Naive thymus-derived CD4-positive, alpha-beta T cell (primary cell): Measurements from ENCODE around the gene SF3A2. TPM values are rescaled to one million over a fixed set of nuclear protein-coding genes. Genes with fewer than 3 reads are reported as not detected.

Experiments used
- ATAC-seq: fragments of 150-1000 bp; cut with Tn5 transposase; 2 replicates; pipeline ENCODE4 v1.10.0; 2021; ENCODE audit warnings: mild to moderate bottlenecking, moderate library complexity
- CTCF ChIA-PET: fragments of 350-600 bp; sonication (Branson Sonifier 250); formaldehyde crosslinking; loops from one replicate; lab custom pipeline; 2021; ENCODE audit warnings: antibody characterized with exemption; lab: Charles Lee
- POLR2A ChIA-PET: fragments of 350-600 bp; sonication (Branson Sonifier 250); formaldehyde crosslinking; loops from one replicate; lab custom pipeline; 2021; ENCODE audit warnings: antibody characterized with exemption, inconsistent platforms; lab: Charles Lee
- DNase-seq, 9 donors: peaks; one replicate each; pipeline versions ENCODE4 v3.0.0 to v3.0.0-alpha.2; 2020 to 2022; ENCODE audit warnings: mixed read lengths in 1 of 9
- H3K27ac ChIP-seq: one replicate; pipeline ENCODE4 v1.7.0; 2013; ENCODE audit warnings: mild to moderate bottlenecking, low read depth, low read length, moderate library complexity
- H3K27me3 ChIP-seq, 2 donors: one replicate each; pipeline ENCODE4 v1.7.0; 2013; ENCODE audit warnings: low read length in 2 of 2, mild to moderate bottlenecking in 2 of 2, moderate library complexity in 2 of 2; ENCODE audit not compliant: control insufficient read depth in 2 of 2, insufficient read depth in 2 of 2
- H3K36me3 ChIP-seq, 3 experiments: 1 replicate in 2 of 3; 2 replicates in 1 of 3; pipeline ENCODE4 v1.7.0; 2013; ENCODE audit warnings: low read length in 3 of 3, mild to moderate bottlenecking in 3 of 3, moderate library complexity in 1 of 3; ENCODE audit not compliant: insufficient read depth in 3 of 3, control insufficient read depth in 2 of 3
- H3K4me1 ChIP-seq, 2 donors: one replicate each; pipeline ENCODE4 v1.7.0; 2013; ENCODE audit warnings: low read length in 2 of 2, mild to moderate bottlenecking in 2 of 2, moderate library complexity in 1 of 2; ENCODE audit not compliant: control insufficient read depth in 2 of 2, insufficient read depth in 2 of 2
- H3K4me3 ChIP-seq: 2 replicates; pipeline ENCODE4 v1.7.0; 2013; ENCODE audit warnings: mild to moderate bottlenecking, low read length
- H3K9me3 ChIP-seq, 3 experiments: 1 replicate in 2 of 3; 2 replicates in 1 of 3; pipeline ENCODE4 v1.7.0; 2013; ENCODE audit warnings: low read length in 3 of 3; ENCODE audit not compliant: control insufficient read depth in 2 of 3
- H3K27ac Mint-ChIP-seq, 9 donors: one replicate each; pipeline ENCODE4 v1.8.0; 2020 to 2022; ENCODE audit warnings: mixed read lengths in 9 of 9, mild to moderate bottlenecking in 8 of 9, moderate library complexity in 5 of 9, inconsistent platforms in 2 of 9
- H3K27me3 Mint-ChIP-seq, 5 donors: one replicate each; pipeline ENCODE4 v1.8.0; 2021 to 2022; ENCODE audit warnings: mixed read lengths in 5 of 5, mild to moderate bottlenecking in 1 of 5
- H3K36me3 Mint-ChIP-seq, 5 donors: one replicate each; pipeline ENCODE4 v1.8.0; 2020 to 2022; ENCODE audit warnings: mixed read lengths in 5 of 5, mild to moderate bottlenecking in 3 of 5, inconsistent platforms in 1 of 5
- H3K4me1 Mint-ChIP-seq, 7 donors: one replicate each; pipeline ENCODE4 v1.8.0; 2020 to 2022; ENCODE audit warnings: mixed read lengths in 7 of 7, mild to moderate bottlenecking in 3 of 7, inconsistent platforms in 1 of 7
- H3K4me3 Mint-ChIP-seq, 10 donors: one replicate each; pipeline ENCODE4 v1.8.0; 2020 to 2022; ENCODE audit warnings: mild to moderate bottlenecking in 10 of 10, mixed read lengths in 10 of 10, moderate library complexity in 6 of 10, inconsistent platforms in 2 of 10
- H3K9me3 Mint-ChIP-seq, 11 donors: one replicate each; pipeline ENCODE4 v1.8.0; 2020 to 2022; ENCODE audit warnings: mixed read lengths in 11 of 11, mild to moderate bottlenecking in 4 of 11, inconsistent platforms in 1 of 11, moderate library complexity in 1 of 11
- intact Hi-C, 2 donors: fragments of 100-400 bp; cut with micrococcal nuclease; formaldehyde crosslinking; loops; one replicate each; pipeline ENCODE4 v1.15.1; 2023
- polyA plus RNA-seq, 2 donors: library from polyadenylated mRNA; unstranded; fragments of 300-500 nt; fragmentation: Illumina TruSeq; gene quantifications; one replicate each; pipeline ENCODE4 v1.2.3, GENCODE V29; 2021
- total RNA-seq, 6 experiments: library from RNA in 5 of 6; stranded (reverse) in 5 of 6; gene quantifications; 1 replicate in 5 of 6; 2 replicates in 1 of 6; pipeline ENCODE4 v1.2.3 and lab custom pipeline; 2021 to 2026

Gene SF3A2, protein sequence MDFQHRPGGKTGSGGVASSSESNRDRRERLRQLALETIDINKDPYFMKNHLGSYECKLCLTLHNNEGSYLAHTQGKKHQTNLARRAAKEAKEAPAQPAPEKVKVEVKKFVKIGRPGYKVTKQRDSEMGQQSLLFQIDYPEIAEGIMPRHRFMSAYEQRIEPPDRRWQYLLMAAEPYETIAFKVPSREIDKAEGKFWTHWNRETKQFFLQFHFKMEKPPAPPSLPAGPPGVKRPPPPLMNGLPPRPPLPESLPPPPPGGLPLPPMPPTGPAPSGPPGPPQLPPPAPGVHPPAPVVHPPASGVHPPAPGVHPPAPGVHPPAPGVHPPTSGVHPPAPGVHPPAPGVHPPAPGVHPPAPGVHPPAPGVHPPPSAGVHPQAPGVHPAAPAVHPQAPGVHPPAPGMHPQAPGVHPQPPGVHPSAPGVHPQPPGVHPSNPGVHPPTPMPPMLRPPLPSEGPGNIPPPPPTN
- total RNA-seq (100 to 1,000 TPM; 131 to 150 (median 133) TPM), polyA plus RNA-seq (10 to 100 TPM; 22.3 to 34.5 TPM), total RNA-seq (lab: John Stamatoyannopoulos, UW) (61.9 reads per million, percentile 75 among the genes with 10 or more reads in this experiment)

DNA sequence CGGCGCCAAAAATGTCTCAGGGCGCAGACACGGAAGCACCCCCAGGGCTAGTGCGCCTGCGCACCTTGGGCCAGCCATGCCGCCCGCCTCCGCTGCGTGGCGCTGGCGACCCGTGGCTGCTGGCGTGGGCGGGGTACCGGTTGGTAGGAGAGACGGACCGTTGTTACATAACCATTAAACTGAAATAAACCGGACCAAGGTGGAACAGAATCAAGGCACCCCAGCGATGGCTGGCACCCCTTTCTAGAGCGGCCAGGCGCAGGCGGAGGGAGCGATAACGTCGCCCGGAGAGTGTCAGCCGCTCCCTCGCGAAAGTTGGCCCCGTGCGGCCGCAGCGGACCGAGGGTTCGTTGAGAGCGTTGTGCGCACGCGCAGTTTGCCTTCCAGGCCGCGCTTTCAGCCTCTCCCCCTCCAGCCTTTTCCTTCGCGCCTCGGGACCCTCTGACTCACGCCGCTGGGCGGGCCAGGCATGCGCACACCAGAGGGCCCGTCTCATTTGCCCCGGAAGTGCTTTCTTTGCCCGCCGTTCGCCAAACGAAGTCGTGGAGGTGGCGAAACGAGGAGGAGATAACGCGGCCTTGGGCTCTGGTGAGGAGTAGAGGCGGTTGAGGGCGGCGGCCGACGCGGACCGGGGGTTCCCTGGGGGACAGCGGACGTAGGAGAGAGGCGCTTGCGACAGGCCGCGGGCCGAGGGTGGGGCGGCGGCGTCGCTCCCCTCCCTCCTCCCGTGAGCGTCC lies at the start of gene SF3A2, which contains the start of gene PLEKHJ1:
SF3A2 (plus strand) TSS at position 511 of the 737 bp plus-strand sequence. CDS start 6,595 bp downstream, outside the sequence.
PLEKHJ1 (minus strand) TSS at position 16 of the 737 bp plus-strand sequence. CDS start 81 bp downstream, outside the sequence.
- ATAC-seq (peak; percentile 90), DNase-seq (peak; percentile 96 to 100 (median 100))
- Histone ChIP-seq H3K4me1 (peaks cover 42 to 50% of the 10 kb centered on the region in 2 donors), H3K27me3 (no peaks in the 10 kb centered on the region), H3K9me3 (no peaks in the 10 kb centered on the region), H3K4me3 (peak within 1 kb of the TSS; percentile 75), H3K27ac (peak within 1 kb of the TSS; percentile 93), H3K36me3 (peaks cover 0 to 23% (median 0%) of the 10 kb centered on the region in 3 experiments)
- peak within 1 kb of the TSS; percentile 96 to 99 (median 98) for H3K27ac Mint-ChIP-seq
- CTCF ChIA-PET: interaction anchor here (0.7 to 1.5 kb wide), 7 partner anchors 16 to 85 kb away, joined by 3 to 7 read pairs (median 4); partner anchors contain the start of gene AP3D1
- H3K27me3 Mint-ChIP-seq: peaks cover 0 to 5% (median 0%) of the 10 kb centered on the region in 5 donors
- POLR2A ChIA-PET: interaction anchor here (0.6 to 9.7 kb wide), 14 partner anchors 17 to 411 kb away, joined by 3 to 163 read pairs (median 4); partner anchors contain the start of genes AMH, GADD45B, JSRP1 and TIMM13
- H3K9me3 Mint-ChIP-seq: peaks cover 0 to 12% (median 0%) of the 10 kb centered on the region in 11 donors
- H3K4me1 Mint-ChIP-seq: peaks cover 41 to 69% (median 57%) of the 10 kb centered on the region in 7 donors
- intact Hi-C loops: loop anchor here (1.0 to 5.0 kb wide), 19 partner anchors 16 to 546 kb away; partner anchors contain the start of genes AP3D1 (in 2 of the 2), LSM7 (in 2 of the 2), SPPL2B (in 2 of the 2) and TIMM13 (in 2 of the 2)
- peaks cover 3 to 23% (median 14%) of the 10 kb centered on the region in 5 donors for H3K36me3 Mint-ChIP-seq
- H3K4me3 Mint-ChIP-seq: peak within 1 kb of the TSS; percentile 96 to 100 (median 98)

DNA sequence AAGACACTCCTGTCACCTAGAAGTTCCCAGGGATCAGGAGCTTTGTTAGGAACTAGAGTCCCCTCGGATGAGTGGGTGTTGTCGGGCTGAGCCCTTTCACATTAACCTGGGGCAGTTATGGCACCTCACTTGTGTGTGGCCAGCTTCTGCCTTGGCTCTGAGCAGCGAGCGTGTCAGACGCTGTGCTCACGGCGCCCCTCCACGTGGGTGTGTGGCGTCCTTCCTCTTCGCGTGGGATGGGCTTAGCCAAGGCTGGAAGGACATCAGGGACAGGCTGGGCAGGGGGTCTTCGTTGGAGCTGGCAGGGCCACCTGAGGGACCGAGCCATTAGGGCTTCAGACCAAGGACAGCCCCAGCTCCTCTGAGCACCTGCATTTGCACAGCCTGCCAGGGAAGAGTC lies 49.5 kb upstream of the SF3A2 start:
- Histone ChIP-seq H3K9me3 (no peaks in the 10 kb centered on the region), H3K4me1 (no peaks in the 10 kb centered on the region), H3K27ac (no peak overlapping the region), H3K36me3 (peaks cover 0 to 86% (median 0%) of the 10 kb centered on the region in 3 experiments), H3K27me3 (no peaks in the 10 kb centered on the region), H3K4me3 (no peak overlapping the region)
- no peaks in the 10 kb centered on the region for H3K27me3 Mint-ChIP-seq
- intact Hi-C loops: no loop called here
- CTCF ChIA-PET: interaction anchor here (0.5 kb wide), 1 partner anchor 178 kb away, joined by 3 read pairs; no protein-coding TSS in a partner anchor
- no peak for DNase-seq
- H3K36me3 Mint-ChIP-seq: peaks cover 0 to 18% (median 3%) of the 10 kb centered on the region in 5 donors
- ATAC-seq: no peak
- H3K27ac Mint-ChIP-seq: peak overlapping the region in 1 of 9 donors; percentile 34
- POLR2A ChIA-PET: no interaction called here
- H3K4me1 Mint-ChIP-seq: peaks cover 0 to 7% (median 4%) of the 10 kb centered on the region in 7 donors
- no peak overlapping the region for H3K4me3 Mint-ChIP-seq
- peaks cover 0 to 2% (median 0%) of the 10 kb centered on the region in 11 donors for H3K9me3 Mint-ChIP-seq

DNA sequence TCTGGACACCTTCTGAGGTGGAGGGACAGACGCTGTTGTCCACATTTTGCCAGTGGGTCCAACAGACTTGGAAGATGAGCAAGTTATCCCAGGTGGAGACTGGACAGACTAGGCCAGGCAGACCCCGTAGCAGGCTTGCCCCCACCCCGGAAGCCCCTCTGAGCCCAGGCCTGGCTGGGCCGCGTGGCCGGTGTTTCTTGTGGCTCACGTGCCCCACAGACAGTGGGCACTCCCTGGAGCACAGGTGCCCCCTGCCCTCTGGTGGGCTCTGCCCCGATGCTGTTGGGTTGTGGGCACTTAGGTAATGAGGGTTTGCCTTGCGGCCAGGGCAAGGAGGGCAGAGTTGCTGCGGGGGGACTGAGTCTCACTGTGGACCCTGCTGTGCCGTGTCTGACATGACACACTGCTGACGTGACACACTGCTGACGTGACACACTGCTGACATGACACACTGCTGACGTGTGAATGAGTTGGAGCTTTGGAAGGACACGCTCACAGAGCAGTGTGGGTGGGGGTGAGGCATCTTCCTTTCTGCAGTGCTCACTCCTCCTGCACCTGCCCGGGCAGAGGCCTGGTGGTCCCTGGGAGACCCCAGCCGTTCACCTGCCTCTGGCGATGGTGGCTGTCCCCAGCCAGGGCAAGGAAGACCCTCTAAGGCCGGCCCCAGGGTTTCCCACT lies 47.8 kb upstream of the SF3A2 start:
- no peak for DNase-seq
- CTCF ChIA-PET: no interaction called here
- H3K9me3 Mint-ChIP-seq: peaks cover 0 to 3% (median 0%) of the 10 kb centered on the region in 11 donors
- Histone ChIP-seq H3K27me3 (no peaks in the 10 kb centered on the region), H3K9me3 (no peaks in the 10 kb centered on the region), H3K36me3 (peaks cover 0 to 85% (median 0%) of the 10 kb centered on the region in 3 experiments), H3K27ac (no peak overlapping the region), H3K4me3 (no peak overlapping the region), H3K4me1 (no peaks in the 10 kb centered on the region)
- peaks cover 0 to 25% (median 9%) of the 10 kb centered on the region in 5 donors for H3K36me3 Mint-ChIP-seq
- ATAC-seq: peak; percentile 5
- peaks cover 0 to 7% (median 4%) of the 10 kb centered on the region in 7 donors for H3K4me1 Mint-ChIP-seq
- no peaks in the 10 kb centered on the region for H3K27me3 Mint-ChIP-seq
- H3K27ac Mint-ChIP-seq: no peak overlapping the region
- no peak overlapping the region for H3K4me3 Mint-ChIP-seq
- intact Hi-C loops: no loop called here
- POLR2A ChIA-PET: no interaction called here

DNA sequence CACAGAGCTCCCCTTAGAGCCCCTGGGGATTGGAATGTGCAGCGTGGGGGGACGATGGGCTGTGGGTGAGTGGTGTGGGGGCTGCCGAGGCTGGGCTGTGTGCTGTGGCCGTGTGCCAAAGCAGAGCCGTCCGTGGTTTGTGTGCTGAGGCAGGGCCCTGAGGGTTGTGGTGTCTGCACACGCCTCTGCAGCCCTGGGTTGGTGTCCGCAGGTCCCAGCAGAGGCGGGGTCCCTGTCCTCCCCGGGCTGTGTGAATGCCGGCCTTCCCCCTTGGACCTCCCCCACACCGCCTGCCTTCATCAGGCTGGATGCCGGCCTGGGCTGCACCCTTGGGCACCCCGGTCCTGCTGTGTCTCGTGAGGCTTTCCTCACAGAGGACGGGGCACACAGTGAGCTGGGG lies 46.7 kb upstream of the SF3A2 start:
- H3K27ac Mint-ChIP-seq: no peak overlapping the region
- Histone ChIP-seq H3K36me3 (peaks cover 0 to 85% (median 0%) of the 10 kb centered on the region in 3 experiments), H3K4me3 (no peak overlapping the region), H3K27ac (no peak overlapping the region), H3K27me3 (no peaks in the 10 kb centered on the region), H3K4me1 (no peaks in the 10 kb centered on the region), H3K9me3 (no peaks in the 10 kb centered on the region)
- ATAC-seq (no peak), DNase-seq (no peak)
- H3K36me3 Mint-ChIP-seq: peaks cover 0 to 21% (median 9%) of the 10 kb centered on the region in 5 donors
- H3K27me3 Mint-ChIP-seq: no peaks in the 10 kb centered on the region
- intact Hi-C loops: no loop called here
- POLR2A ChIA-PET: no interaction called here
- H3K4me1 Mint-ChIP-seq: peaks cover 0 to 7% (median 4%) of the 10 kb centered on the region in 7 donors
- no peak overlapping the region for H3K4me3 Mint-ChIP-seq
- peaks cover 0 to 3% (median 0%) of the 10 kb centered on the region in 11 donors for H3K9me3 Mint-ChIP-seq
- CTCF ChIA-PET: no interaction called here

DNA sequence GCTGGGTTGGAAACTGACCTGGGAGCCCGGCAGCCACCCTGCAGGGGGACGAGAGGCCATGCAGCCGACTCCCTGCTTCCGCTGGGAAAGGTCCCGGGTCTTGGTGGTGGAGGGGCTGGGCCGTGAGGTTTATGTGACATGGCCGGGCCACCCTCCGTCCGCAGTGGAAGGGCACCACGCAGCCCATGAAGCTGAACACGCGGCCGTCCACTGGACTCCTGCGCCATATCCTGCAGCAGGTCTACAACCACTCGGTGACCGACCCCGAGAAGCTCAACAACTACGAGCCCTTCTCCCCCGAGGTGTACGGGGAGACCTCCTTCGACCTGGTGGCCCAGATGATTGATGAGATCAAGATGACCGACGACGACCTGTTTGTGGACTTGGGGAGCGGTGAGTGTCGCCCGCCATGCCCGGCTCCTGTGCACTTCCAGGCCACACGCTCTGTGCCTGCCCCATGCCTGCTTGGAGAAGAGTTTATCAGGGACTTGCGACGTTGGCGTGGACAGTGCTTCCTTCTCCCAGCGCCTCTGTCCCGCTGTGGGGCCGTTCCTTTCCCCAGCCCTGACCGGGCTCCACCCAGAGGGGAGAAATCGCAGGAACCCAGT lies 45.7 kb upstream of the SF3A2 start:
- no peaks in the 10 kb centered on the region for H3K27me3 Mint-ChIP-seq
- Histone ChIP-seq H3K36me3 (peaks cover 0 to 86% (median 0%) of the 10 kb centered on the region in 3 experiments), H3K27me3 (no peaks in the 10 kb centered on the region), H3K4me1 (no peaks in the 10 kb centered on the region), H3K9me3 (no peaks in the 10 kb centered on the region), H3K4me3 (no peak overlapping the region), H3K27ac (no peak overlapping the region)
- no peak overlapping the region for H3K4me3 Mint-ChIP-seq
- ChIA-PET POLR2A (no interaction called here), CTCF (no interaction called here)
- DNase-seq (no peak), ATAC-seq (no peak)
- H3K36me3 Mint-ChIP-seq: peaks cover 0 to 17% (median 6%) of the 10 kb centered on the region in 5 donors
- H3K4me1 Mint-ChIP-seq: peaks cover 0 to 7% (median under 1%) of the 10 kb centered on the region in 7 donors
- no peak overlapping the region for H3K27ac Mint-ChIP-seq
- H3K9me3 Mint-ChIP-seq: peaks cover 0 to 2% (median 0%) of the 10 kb centered on the region in 11 donors
- intact Hi-C loops: no loop called here
